UCSD-AML1 (cell line): ENCODE results near the gene DGKA.
"Not testable (repeated sequence)": the region's sequence is repeated elsewhere in the genome, so short reads cannot be mapped to it uniquely, and the experiment has no call there.

Experiments used
- DNase-seq: peaks from one replicate; lab custom pipeline; 2025; ENCODE audit not compliant: unreplicated experiment; lab: John Stamatoyannopoulos, UW

DGKA gene

GRCh38 chr12:55996715-55997534 lies 66.0 kb downstream of the DGKA start, which contains the start of gene SUOX:
Gene SUOX (plus strand): TSS chr12:55997276. CDS start chr12:56002222, 4,946 bp downstream.
- peak; percentile 92 for DNase-seq

DNA sequence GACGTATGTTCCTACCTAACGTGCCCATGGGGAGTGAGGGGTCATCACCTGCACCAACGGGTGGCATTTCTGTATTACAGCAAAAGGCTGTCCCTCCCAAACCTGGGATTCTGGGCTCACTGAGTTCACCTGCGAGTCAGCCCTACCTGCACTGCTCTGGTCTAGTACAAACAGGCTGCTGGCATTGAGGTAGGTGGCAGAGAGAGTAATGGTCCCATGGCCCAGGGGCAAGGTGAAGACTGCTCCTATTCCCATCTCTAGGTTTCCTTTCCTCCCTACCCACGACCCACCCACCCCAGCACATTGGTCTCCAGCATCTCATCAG lies 66.5 kb downstream of the DGKA start:
- no peak for DNase-seq

GRCh38 chr12:55999522-55999921 lies 68.6 kb downstream of the DGKA start:
- DNase-seq: not testable (repeated sequence)

DNA sequence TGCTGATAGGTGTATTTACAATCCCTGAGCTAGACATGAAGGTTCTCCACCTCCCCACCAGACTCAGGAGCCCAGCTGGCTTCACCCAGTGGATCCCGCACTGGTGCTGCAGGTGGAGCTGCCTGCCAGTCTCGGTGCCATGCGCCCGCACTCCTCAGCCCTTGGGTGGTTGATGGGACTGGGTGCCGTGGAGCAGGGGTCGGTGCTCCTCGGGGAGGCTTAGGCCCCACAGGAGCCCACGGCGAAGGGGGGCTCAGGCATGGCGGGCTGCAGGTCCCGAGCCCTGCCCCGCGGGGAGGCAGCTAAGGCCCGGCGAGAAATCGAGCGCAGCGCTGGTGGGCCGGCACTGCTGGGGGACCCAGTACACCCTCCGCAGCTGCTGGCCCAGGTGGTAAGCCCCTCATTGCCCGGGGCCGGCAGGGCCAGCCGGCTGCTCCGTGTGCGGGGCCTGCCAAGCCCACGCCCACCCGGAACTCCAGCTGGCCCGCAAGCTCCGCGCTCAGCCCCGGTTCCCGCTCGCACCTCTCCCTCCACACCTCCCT lies 69.1 kb downstream of the DGKA start:
- not testable (repeated sequence) for DNase-seq

- no peak for DNase-seq
These were observed 70.6 kb downstream of the DGKA start for GRCh38 chr12:56001487-56002100.

DNA sequence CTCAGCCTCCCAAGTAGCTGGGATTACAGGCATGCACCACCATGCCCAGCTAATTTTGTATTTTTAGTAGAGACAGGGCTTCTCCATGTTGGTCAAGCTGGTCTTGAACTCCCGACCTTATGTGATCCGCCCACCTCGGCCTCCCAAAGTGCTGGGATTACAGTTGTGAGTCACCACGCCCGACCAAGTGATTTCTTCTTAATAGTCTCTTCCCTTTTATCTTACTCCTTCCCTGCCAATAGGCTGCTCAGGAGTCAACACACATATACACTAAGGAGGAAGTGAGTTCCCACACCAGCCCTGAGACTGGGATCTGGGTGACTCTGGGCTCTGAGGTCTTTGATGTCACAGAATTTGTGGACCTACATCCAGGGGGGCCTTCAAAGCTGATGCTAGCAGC lies 72.4 kb downstream of the DGKA start:
- peak; percentile 13 for DNase-seq
